ENCODE results near the gene ARID5A. TPM values are rescaled to one million over a fixed set of nuclear protein-coding genes. Genes with fewer than 3 reads are reported as not detected.

Gene ARID5A
- total and polyA plus RNA-seq, 9 of the 15 experiments (the other 6 are each of a cell fraction or from before 2014, with no cell fraction given) = 0.14 to 12.5 (median 3.0) TPM

DNA sequence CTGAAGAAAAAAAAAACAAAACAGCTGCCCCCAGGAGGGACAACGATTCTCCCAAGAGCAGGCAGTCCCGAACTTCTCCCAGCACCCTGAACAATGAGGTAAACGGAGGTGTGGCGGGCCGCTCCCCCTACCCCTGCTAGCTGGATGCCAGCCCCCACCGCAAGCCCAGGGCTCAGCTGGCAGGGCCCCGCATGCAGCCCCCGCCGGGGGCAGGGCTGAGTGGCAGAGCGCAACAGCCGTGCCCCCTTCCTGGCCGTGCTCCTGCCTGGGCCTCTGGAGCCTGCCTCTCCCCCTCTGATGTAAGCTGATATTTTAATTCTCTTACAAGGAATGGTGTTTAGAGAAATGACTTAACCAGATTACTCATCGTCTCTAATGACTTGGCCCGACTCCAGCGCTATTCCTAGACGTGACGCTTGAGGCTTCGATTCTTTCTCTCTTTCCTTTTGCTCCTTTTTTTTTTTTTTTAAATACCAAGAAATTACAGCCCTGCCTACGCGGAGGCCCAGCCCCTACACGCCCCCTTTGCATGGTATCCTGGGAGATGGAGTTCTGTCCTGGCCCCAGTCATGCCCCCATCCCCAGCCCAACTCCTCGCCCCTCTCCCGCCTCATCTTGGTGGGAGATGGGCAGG is 4.6 kb upstream of the ARID5A start (continued):
- TF ChIP-seq, protein P1, sequence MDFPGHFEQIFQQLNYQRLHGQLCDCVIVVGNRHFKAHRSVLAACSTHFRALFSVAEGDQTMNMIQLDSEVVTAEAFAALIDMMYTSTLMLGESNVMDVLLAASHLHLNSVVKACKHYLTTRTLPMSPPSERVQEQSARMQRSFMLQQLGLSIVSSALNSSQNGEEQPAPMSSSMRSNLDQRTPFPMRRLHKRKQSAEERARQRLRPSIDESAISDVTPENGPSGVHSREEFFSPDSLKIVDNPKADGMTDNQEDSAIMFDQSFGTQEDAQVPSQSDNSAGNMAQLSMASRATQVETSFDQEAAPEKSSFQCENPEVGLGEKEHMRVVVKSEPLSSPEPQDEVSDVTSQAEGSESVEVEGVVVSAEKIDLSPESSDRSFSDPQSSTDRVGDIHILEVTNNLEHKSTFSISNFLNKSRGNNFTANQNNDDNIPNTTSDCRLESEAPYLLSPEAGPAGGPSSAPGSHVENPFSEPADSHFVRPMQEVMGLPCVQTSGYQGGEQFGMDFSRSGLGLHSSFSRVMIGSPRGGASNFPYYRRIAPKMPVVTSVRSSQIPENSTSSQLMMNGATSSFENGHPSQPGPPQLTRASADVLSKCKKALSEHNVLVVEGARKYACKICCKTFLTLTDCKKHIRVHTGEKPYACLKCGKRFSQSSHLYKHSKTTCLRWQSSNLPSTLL (IDR thresholded peaks at IDR 0.05) = no peak
- TF ChIP-seq ADNP (tag; IDR thresholded peaks at IDR 0.05) (no peak), TOE1 (IDR thresholded peaks at IDR 0.05; ENCODE audit: borderline replicate concordance) (no peak), TOE1 (CRISPR knock-in tag; IDR thresholded peaks at IDR 0.05; ENCODE audit: borderline replicate concordance, low read depth) (no peak), ZNF253 (CRISPR knock-in tag; conservative IDR thresholded peaks at IDR 0.05) (no peak), ATF7 (IDR thresholded peaks at IDR 0.05) (peak; percentile 95), HEY1 (CRISPR knock-in tag; IDR thresholded peaks at IDR 0.05; ENCODE audit: borderline replicate concordance) (no peak), SMAD1 (IDR thresholded peaks at IDR 0.05; ENCODE audit: low read depth, low read length, partially characterized antibody) (peak; percentile 92), PRDM10 (IDR thresholded peaks at IDR 0.05; ENCODE audit: partially characterized antibody) (no peak), SNRNP70 (optimal IDR thresholded peaks at IDR 0.05; ENCODE audit: low read depth, low read length) (no peak), SMARCA5 (IDR thresholded peaks at IDR 0.05) (no peak), RBM14 (IDR thresholded peaks at IDR 0.05; ENCODE audit: borderline replicate concordance, insufficient read depth, low read depth, low read length) (no peak), PTTG1 (tag; IDR thresholded peaks at IDR 0.05; ENCODE audit: low read depth) (no peak), RHOXF2B (CRISPR knock-in tag; conservative IDR thresholded peaks at IDR 0.05) (no peak), ZNF507 (tag; conservative IDR thresholded peaks at IDR 0.05) (no peak), MTA3 (IDR thresholded peaks at IDR 0.05; ENCODE audit: borderline replicate concordance) (no peak; the same call in 1 of the 2 replicates), NEUROD1 (IDR thresholded peaks at IDR 0.05; ENCODE audit: borderline replicate concordance, low read depth, low read length, partially characterized antibody) (no peak), SP2 (IDR thresholded peaks at IDR 0.05; ENCODE audit: extremely low read depth, low read depth, low read length, poor library complexity, severe bottlenecking) (no peak), MCM5 (IDR thresholded peaks at IDR 0.05; ENCODE audit: low read depth) (no peak), USF1 (CRISPR knock-in tag; IDR thresholded peaks at IDR 0.05) (no peak), ZNF324 (CRISPR knock-in tag; IDR thresholded peaks at IDR 0.05) (no peak)
- TF ChIP-seq, protein P2, sequence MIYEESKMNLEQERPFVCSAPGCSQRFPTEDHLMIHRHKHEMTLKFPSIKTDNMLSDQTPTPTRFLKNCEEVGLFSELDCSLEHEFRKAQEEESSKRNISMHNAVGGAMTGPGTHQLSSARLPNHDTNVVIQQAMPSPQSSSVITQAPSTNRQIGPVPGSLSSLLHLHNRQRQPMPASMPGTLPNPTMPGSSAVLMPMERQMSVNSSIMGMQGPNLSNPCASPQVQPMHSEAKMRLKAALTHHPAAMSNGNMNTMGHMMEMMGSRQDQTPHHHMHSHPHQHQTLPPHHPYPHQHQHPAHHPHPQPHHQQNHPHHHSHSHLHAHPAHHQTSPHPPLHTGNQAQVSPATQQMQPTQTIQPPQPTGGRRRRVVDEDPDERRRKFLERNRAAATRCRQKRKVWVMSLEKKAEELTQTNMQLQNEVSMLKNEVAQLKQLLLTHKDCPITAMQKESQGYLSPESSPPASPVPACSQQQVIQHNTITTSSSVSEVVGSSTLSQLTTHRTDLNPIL (CRISPR knock-in tag; IDR thresholded peaks at IDR 0.05) = no peak
